ENCODE data around the gene TRMT10A. TPM values are rescaled to one million over a fixed set of nuclear protein-coding genes. Genes with fewer than 3 reads are reported as not detected.

Gene TRMT10A
- total and polyA plus RNA-seq, 2 donors (not counting 3 experiments of a cell fraction or from before 2014, with no cell fraction given), result 1.7 to 8.4 TPM

DNA sequence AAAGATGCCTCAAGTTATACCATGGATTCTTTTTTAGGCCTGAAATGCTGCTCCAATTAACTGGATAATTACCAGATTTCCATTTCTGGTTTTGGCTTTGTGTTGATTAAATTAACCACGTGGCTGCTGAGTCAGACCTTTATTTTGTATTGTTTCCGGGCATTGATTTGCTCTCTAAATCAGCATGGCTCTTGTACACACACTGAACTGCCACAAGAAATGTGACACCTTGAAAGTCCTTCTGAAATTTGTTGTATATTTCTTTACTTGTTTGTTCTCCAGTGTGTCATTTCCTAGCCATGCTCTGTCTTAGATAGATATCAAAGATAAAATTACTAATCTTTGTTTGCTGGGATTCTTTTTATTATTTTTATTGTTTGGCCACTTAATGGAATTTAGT lies 22.5 kb upstream of the TRMT10A start:
- no peaks in the 10 kb centered on the region for H3K9me3 ChIP-seq (replicated peaks; ENCODE audit: control insufficient read depth, insufficient read depth, low read length)
- DNase-seq (ENCODE audit: low read depth, low spot score) (no peak), FAIRE-seq (no peak)
- CTCF ChIA-PET, result no interaction called here
- no peak overlapping the region for H2AFZ ChIP-seq (ENCODE audit: low read depth, low read length)
- intact Hi-C loops (cut with micrococcal nuclease), result no loop called here
- no peak overlapping the region for H3K4me3 ChIP-seq (replicated peaks in 1 of 3; ENCODE audit: insufficient read depth in 1 of 3, low read depth in 1 of 3, low read length in 3 of 3)
- no peak overlapping the region for H3K9ac ChIP-seq (replicated peaks; ENCODE audit: extremely low read depth, insufficient read depth, low read length)
- POLR2A ChIA-PET, result no interaction called here
- H3K27ac ChIP-seq (ENCODE audit: insufficient read depth, low read depth, low read length), result no peak overlapping the region
- H3K79me2 ChIP-seq (ENCODE audit: control insufficient read depth, insufficient read depth, low read length), result no peaks in the 10 kb centered on the region
- no TSS peak for BruUV-seq (replicated peaks)
- H3K4me1 ChIP-seq (ENCODE audit: control insufficient read depth, extremely low read depth, insufficient read depth, low read length), result no peaks in the 10 kb centered on the region
- dilution Hi-C loops (cut with MboI; ENCODE audit: extremely low pct_ligation_motif_present, low sequenced_read_pairs), result no loop called here
- H3K4me2 ChIP-seq (ENCODE audit: insufficient read depth, low read length), result no peak overlapping the region
- H3K9me1 ChIP-seq (replicated peaks; ENCODE audit: control insufficient read depth, extremely low read depth, insufficient read depth, low read length), result no peaks in the 10 kb centered on the region
- no peaks in the 10 kb centered on the region for H3K36me3 ChIP-seq (ENCODE audit: control insufficient read depth in 2 of 2, extremely low read depth in 1 of 2, insufficient read depth in 2 of 2, low read length in 2 of 2)
- no peaks in the 10 kb centered on the region for H4K20me1 ChIP-seq (replicated peaks; ENCODE audit: control insufficient read depth, extremely low read depth, insufficient read depth, low read length)
- H3K27me3 ChIP-seq (ENCODE audit: control insufficient read depth in 2 of 2, insufficient read depth in 2 of 2, low read length in 2 of 2), result peaks cover 0 to 8% of the 10 kb centered on the region in 2 experiments
- TF ChIP-seq GATA2 (IDR thresholded peaks at IDR 0.05; ENCODE audit: insufficient read depth, insufficient read length, low read depth, low read length) (no peak), EZH2 (IDR thresholded peaks at IDR 0.05; ENCODE audit: borderline replicate concordance, low read depth, low read length, severe bottlenecking) (no peak), JUN (IDR thresholded peaks at IDR 0.05; ENCODE audit: borderline replicate concordance, insufficient read depth, insufficient read length, low read depth) (no peak), POLR2AphosphoS5 (IDR thresholded peaks at IDR 0.05; ENCODE audit: insufficient read depth, low read depth, low read length) (no peak)
- TF ChIP-seq, protein P1, sequence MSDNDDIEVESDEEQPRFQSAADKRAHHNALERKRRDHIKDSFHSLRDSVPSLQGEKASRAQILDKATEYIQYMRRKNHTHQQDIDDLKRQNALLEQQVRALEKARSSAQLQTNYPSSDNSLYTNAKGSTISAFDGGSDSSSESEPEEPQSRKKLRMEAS (IDR thresholded peaks at IDR 0.05; ENCODE audit: insufficient read depth, insufficient read length), result no peak
- TF ChIP-seq, protein P2, sequence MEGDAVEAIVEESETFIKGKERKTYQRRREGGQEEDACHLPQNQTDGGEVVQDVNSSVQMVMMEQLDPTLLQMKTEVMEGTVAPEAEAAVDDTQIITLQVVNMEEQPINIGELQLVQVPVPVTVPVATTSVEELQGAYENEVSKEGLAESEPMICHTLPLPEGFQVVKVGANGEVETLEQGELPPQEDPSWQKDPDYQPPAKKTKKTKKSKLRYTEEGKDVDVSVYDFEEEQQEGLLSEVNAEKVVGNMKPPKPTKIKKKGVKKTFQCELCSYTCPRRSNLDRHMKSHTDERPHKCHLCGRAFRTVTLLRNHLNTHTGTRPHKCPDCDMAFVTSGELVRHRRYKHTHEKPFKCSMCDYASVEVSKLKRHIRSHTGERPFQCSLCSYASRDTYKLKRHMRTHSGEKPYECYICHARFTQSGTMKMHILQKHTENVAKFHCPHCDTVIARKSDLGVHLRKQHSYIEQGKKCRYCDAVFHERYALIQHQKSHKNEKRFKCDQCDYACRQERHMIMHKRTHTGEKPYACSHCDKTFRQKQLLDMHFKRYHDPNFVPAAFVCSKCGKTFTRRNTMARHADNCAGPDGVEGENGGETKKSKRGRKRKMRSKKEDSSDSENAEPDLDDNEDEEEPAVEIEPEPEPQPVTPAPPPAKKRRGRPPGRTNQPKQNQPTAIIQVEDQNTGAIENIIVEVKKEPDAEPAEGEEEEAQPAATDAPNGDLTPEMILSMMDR (IDR thresholded peaks at IDR 0.05; ENCODE audit: extremely low read depth in 1 of 2, insufficient read depth in 1 of 2, low read depth in 1 of 2, low read length in 2 of 2), result no peak
